ENCODE data around the gene HSPA5. TPM values are rescaled to one million over a fixed set of nuclear protein-coding genes. Genes with fewer than 3 reads are reported as not detected.
"Not testable (repeated sequence)": the region's sequence is repeated elsewhere in the genome, so short reads cannot be mapped to it uniquely, and the experiment has no call there.

Gene HSPA5
- total and polyA plus RNA-seq, 9 donors = 67.1 to 309 (median 147) TPM

DNA sequence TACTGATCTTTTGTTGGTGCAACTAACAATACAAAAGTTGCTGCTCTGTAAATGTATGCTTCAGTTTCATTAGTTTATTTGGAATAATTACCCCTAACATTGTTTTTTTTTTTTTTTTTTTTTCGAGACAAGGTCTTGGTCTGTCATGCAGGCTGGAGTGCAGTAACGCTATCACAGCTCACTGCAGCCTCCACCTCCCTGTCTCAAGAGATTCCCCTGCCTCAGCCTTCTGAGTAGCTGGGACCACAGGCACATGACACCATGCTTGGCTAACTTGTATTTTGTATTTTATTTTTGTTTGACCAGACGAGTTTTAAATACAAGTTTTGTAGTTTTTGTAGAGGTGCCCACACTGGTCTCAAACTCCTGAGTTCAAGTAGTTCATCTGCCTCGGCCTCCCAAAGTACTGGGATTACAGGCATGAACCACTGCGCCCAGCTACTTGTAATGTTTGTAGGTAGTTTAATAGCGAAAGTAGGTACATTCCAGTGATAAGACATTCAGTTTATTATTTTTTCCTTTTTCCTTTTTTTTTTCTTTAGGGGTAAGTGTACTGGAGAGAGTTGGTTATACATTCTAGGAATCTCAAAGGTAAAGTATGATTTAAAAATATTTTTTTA lies 27.4 kb upstream of the HSPA5 start:
- no peak for TF ChIP-seq EP300 (IDR thresholded peaks at IDR 0.05)
- TF ChIP-seq, protein P1, sequence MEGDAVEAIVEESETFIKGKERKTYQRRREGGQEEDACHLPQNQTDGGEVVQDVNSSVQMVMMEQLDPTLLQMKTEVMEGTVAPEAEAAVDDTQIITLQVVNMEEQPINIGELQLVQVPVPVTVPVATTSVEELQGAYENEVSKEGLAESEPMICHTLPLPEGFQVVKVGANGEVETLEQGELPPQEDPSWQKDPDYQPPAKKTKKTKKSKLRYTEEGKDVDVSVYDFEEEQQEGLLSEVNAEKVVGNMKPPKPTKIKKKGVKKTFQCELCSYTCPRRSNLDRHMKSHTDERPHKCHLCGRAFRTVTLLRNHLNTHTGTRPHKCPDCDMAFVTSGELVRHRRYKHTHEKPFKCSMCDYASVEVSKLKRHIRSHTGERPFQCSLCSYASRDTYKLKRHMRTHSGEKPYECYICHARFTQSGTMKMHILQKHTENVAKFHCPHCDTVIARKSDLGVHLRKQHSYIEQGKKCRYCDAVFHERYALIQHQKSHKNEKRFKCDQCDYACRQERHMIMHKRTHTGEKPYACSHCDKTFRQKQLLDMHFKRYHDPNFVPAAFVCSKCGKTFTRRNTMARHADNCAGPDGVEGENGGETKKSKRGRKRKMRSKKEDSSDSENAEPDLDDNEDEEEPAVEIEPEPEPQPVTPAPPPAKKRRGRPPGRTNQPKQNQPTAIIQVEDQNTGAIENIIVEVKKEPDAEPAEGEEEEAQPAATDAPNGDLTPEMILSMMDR (IDR thresholded peaks at IDR 0.05) = no peak
- TF ChIP-seq POLR2A (IDR thresholded peaks at IDR 0.05) = no peak
- no peaks in the 10 kb centered on the region for H3K36me3 ChIP-seq
- H3K4me1 ChIP-seq (ENCODE audit: insufficient read depth) = peaks cover 10% of the 10 kb centered on the region
- H3K27ac ChIP-seq = no peak overlapping the region
- H3K4me3 ChIP-seq = no peak overlapping the region
- intact Hi-C loops (cut with DNase I) = no loop called here
- WGBS, 3 donors = 35 to 41% (median 37%) methylated on average over 6 of the region's 6 CpGs
- no peaks in the 10 kb centered on the region for H3K27me3 ChIP-seq
- no peak for DNase-seq
- H3K9me3 ChIP-seq = no peaks in the 10 kb centered on the region

- H3K9me3 ChIP-seq; DNase-seq; H3K27me3 ChIP-seq; H3K27ac ChIP-seq; H3K36me3 ChIP-seq; H3K4me1 ChIP-seq (ENCODE audit: insufficient read depth); H3K4me3 ChIP-seq; intact Hi-C loops (cut with DNase I): not testable (repeated sequence)
- 82 to 87% (median 83%) methylated on average over 7 of the region's 7 CpGs for WGBS, 3 donors
These were observed 22.9 kb upstream of the HSPA5 start for GRCh38 chr9:125264068-125264467.

GRCh38 chr9:125262294-125262991 lies 21.3 kb upstream of the HSPA5 start:
- Histone ChIP-seq H3K4me3 (peak overlapping the region; percentile 82), H3K27me3 (no peaks in the 10 kb centered on the region), H3K9me3 (no peaks in the 10 kb centered on the region), H3K27ac (no peak overlapping the region), H3K36me3 (no peaks in the 10 kb centered on the region), H3K4me1 (ENCODE audit: insufficient read depth) (peaks cover 7% of the 10 kb centered on the region)
- TF ChIP-seq POLR2A (IDR thresholded peaks at IDR 0.05) (no peak), EP300 (IDR thresholded peaks at IDR 0.05) (no peak)
- TF ChIP-seq, protein P1 (IDR thresholded peaks at IDR 0.05) = no peak
- no peak for DNase-seq
- WGBS, 3 donors = 17 to 21% (median 18%) methylated on average over 11 of the region's 11 CpGs
- intact Hi-C loops (cut with DNase I) = no loop called here

DNA sequence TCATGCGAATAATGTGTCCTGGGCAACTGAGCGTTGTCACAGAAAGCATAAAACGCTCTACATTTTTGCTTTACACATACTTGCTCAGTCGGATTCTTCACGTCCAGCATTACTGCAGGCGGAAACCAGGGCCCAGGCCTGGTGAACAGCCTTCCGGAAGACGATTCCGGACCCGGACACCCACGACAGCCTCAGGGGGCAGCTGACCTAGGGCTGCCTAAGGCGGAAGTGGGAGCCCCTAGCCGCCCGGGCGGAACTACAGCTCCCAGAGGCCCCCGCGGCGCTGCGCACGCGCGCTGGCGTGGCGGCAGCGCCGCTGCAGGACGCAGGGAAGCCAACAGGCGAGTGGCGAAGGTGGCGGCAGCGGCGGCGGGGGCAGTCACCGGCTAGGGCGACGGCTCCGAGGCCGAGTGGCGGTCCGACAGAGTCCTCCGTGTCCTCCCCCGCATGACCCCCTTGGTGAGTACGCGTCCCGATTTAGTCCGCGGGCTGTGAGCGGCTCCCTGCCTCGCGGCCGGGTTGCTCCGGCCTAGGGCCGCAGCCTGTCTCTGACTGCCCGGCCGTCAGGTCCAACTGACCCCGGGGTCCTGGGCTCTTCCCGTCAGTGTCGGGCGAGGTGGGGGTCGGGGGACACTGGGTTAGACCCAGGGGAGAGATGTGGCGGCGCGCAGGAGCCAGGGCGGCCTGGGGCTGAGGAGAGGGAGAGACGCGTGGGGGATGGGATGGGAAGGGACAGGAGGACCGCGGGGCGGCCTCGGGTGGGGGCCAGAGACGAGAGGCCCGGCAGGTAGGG lies 20.6 kb upstream of the HSPA5 start, which contains the start of gene GAPVD1:
TSS of gene GAPVD1 (plus strand) at position 326 of the 793 bp plus-strand sequence. CDS start 37,096 bp downstream, outside the sequence.
- intact Hi-C loops (cut with DNase I) = no loop called here
- TF ChIP-seq, protein P1 (IDR thresholded peaks at IDR 0.05) = peak; percentile 53 to 74 (median 74)
- TF ChIP-seq POLR2A (IDR thresholded peaks at IDR 0.05) (peak; percentile 55), EP300 (IDR thresholded peaks at IDR 0.05) (no peak)

More for the DNA sequence above, 20.6 kb upstream of the HSPA5 start, which contains the start of gene GAPVD1:
- H3K4me1 ChIP-seq (ENCODE audit: insufficient read depth) = peaks cover 7% of the 10 kb centered on the region
- DNase-seq = peak; percentile 82 to 92 (median 85)
- WGBS, 3 donors = 1 to 2% (median 1%) methylated on average over 56 to 72 of the region's 72 CpGs
- no peaks in the 10 kb centered on the region for H3K27me3 ChIP-seq
- peak within 1 kb of the TSS; percentile 82 for H3K4me3 ChIP-seq
- no peaks in the 10 kb centered on the region for H3K36me3 ChIP-seq
- no peaks in the 10 kb centered on the region for H3K9me3 ChIP-seq
- peak within 1 kb of the TSS in 1 of 2 donors; percentile 31 for H3K27ac ChIP-seq

All from ovary (tissue), 9 donors.